HCT116 (cell line): ENCODE data around the gene GRIN2C. TPM values are rescaled to one million over a fixed set of nuclear protein-coding genes. Genes with fewer than 3 reads are reported as not detected.
"Not testable (repeated sequence)": the region's sequence is repeated elsewhere in the genome, so short reads cannot be mapped to it uniquely, and the experiment has no call there.

Experiments
- ATAC-seq: fragments of 200-7000 bp; cut with Tn5 transposase; 2 replicates; pipeline ENCODE4 v1.9.1; 2020; ENCODE audit warnings: mild to moderate bottlenecking, moderate library complexity
- BruUV-seq: library from RNA; stranded (reverse); fragments of 400-500 nt; replicated peaks from 2 replicates; lab custom pipeline; 2021; lab: Mats Ljungman, UMichigan
- CTCF ChIA-PET: fragments of 300-600 bp; sonication (Branson Sonifier 250); formaldehyde crosslinking; loops from one replicate; lab custom pipeline; 2021; ENCODE audit warnings: antibody characterized with exemption; lab: Charles Lee
- POLR2A ChIA-PET: fragments of 300-600, 350-600 bp; sonication (Branson Sonifier 250); formaldehyde crosslinking; loops from one replicate; lab custom pipeline; 2021; ENCODE audit warnings: antibody characterized with exemption; lab: Charles Lee
- RAD21 ChIA-PET, 2 experiments: fragments of 300-600 bp; sonication (Branson Sonifier 250); formaldehyde crosslinking; loops; one replicate each; lab custom pipeline; 2023; ENCODE audit warnings: low total read pairs in 2 of 2; ENCODE audit not compliant: uncharacterized antibody in 2 of 2, unreplicated experiment in 2 of 2, low non-redundant PET in 1 of 2; lab: Charles Lee
- DNase-seq: peaks from one replicate; pipeline ENCODE4 v3.0.0-alpha.2; 2010; ENCODE audit warnings: low read depth, low spot score
- H2AFZ ChIP-seq: fragments of 200-600 bp; shearing (Covaris generic), sonication (generic); 2 replicates; pipeline ENCODE4 v1.6.1; 2017; ENCODE audit warnings: low read depth, mixed run types, mixed read lengths, antibody characterized with exemption, low read length; ENCODE audit not compliant: poor library complexity, severe bottlenecking
- H3K27ac ChIP-seq: 2 replicates; pipeline ENCODE4 v1.5.1; 2012; ENCODE audit warnings: low read depth, low read length
- H3K27me3 ChIP-seq: fragments of 200-600 bp; sonication (generic); 2 replicates; pipeline ENCODE4 v1.6.1; 2016; ENCODE audit warnings: mixed run types, low read length, mixed read lengths; ENCODE audit not compliant: insufficient read depth
- H3K36me3 ChIP-seq, 2 experiments: fragments of 200-500 bp in 1 of 2; fragments of 200-600 bp in 1 of 2; sonication (Bioruptor generic) in 1 of 2; sonication (generic) in 1 of 2; 2 replicates each; pipeline versions ENCODE4 v1.5.1 to v1.6.1; 2014 to 2016; ENCODE audit warnings: low read length in 2 of 2, inconsistent platforms in 1 of 2, mixed read lengths in 1 of 2, mixed run types in 1 of 2; ENCODE audit not compliant: insufficient read depth in 2 of 2, control insufficient read depth in 1 of 2
- H3K4me1 ChIP-seq, 2 experiments: fragments of 200-600 bp in 1 of 2; sonication (generic) in 1 of 2; 2 replicates each; pipeline versions ENCODE4 v1.5.1 to v1.6.1; 2012 to 2017; ENCODE audit warnings: low read length in 2 of 2, inconsistent platforms in 1 of 2, mild to moderate bottlenecking in 1 of 2, mixed read lengths in 1 of 2, mixed run types in 1 of 2, moderate library complexity in 1 of 2; ENCODE audit not compliant: insufficient read depth in 2 of 2, control insufficient read depth in 1 of 2
- H3K4me2 ChIP-seq: fragments of 200-600 bp; sonication (generic); 2 replicates; pipeline ENCODE4 v1.6.1; 2017; ENCODE audit warnings: mixed run types, low read length, mixed read lengths
- H3K4me3 ChIP-seq, 2 experiments: fragments of 200-600 bp in 1 of 2; sonication (generic) in 1 of 2; replicated peaks in 1 of 2; 2 replicates each; pipeline ENCODE4 v1.5.1; 2011 to 2016; ENCODE audit warnings: low read length in 2 of 2, control low read depth in 1 of 2, low read depth in 1 of 2, mild to moderate bottlenecking in 1 of 2, mixed read lengths in 1 of 2, mixed run types in 1 of 2
- H3K79me2 ChIP-seq: fragments of 200-600 bp; sonication (generic); 2 replicates; pipeline ENCODE4 v1.6.1; 2017; ENCODE audit warnings: mild to moderate bottlenecking, mixed run types, low read length, moderate library complexity, mixed read lengths; ENCODE audit not compliant: insufficient read depth
- H3K9ac ChIP-seq: fragments of 200-600 bp; sonication (generic); 2 replicates; pipeline ENCODE4 v1.6.1; 2016; ENCODE audit warnings: low read length, mixed read lengths
- H3K9me2 ChIP-seq: fragments of 200-600 bp; sonication (generic), shearing (Covaris generic); 2 replicates; pipeline ENCODE4 v1.6.1; 2017; ENCODE audit warnings: mixed run types, mild to moderate bottlenecking, moderate library complexity; ENCODE audit not compliant: insufficient read depth
- H3K9me3 ChIP-seq, 2 experiments: fragments of 200-500 bp in 1 of 2; fragments of 200-600 bp in 1 of 2; sonication (Bioruptor generic) in 1 of 2; sonication (generic) in 1 of 2; 2 replicates each; pipeline ENCODE4 v1.6.1; 2014 to 2017; ENCODE audit warnings: low read length in 2 of 2, mixed read lengths in 2 of 2, inconsistent platforms in 1 of 2, low read depth in 1 of 2, mild to moderate bottlenecking in 1 of 2, mixed run types in 1 of 2, moderate library complexity in 1 of 2; ENCODE audit not compliant: control insufficient read depth in 1 of 2, insufficient read depth in 1 of 2
- H4K20me1 ChIP-seq: fragments of 200-600 bp; sonication (generic), shearing (Covaris generic); 2 replicates; pipeline ENCODE4 v1.6.1; 2017; ENCODE audit warnings: mixed run types, mild to moderate bottlenecking, moderate library complexity; ENCODE audit not compliant: insufficient read depth
- CBX3 ChIP-seq: IDR thresholded peaks from 2 replicates; pipeline ENCODE4 v1.6.1; 2012; ENCODE audit warnings: low read depth
- CEBPB ChIP-seq: IDR thresholded peaks from 2 replicates; pipeline ENCODE4 v1.6.1; 2012; ENCODE audit warnings: low read depth
- EGR1 ChIP-seq: IDR thresholded peaks from 2 replicates; pipeline ENCODE4 v1.6.1; 2012; ENCODE audit warnings: low read depth
- EZH2 ChIP-seq: fragments of 200-600 bp; sonication (generic); IDR thresholded peaks from 2 replicates; pipeline ENCODE4 v1.6.1; 2017; ENCODE audit warnings: antibody characterized with exemption, mixed run types
- POLR2AphosphoS5 ChIP-seq: IDR thresholded peaks from 2 replicates; pipeline ENCODE4 v1.6.1; 2011; ENCODE audit warnings: mild to moderate bottlenecking, low read depth, low read length, moderate library complexity
- RAD21 ChIP-seq: IDR thresholded peaks from 2 replicates; pipeline ENCODE4 v1.6.1; 2012; ENCODE audit warnings: low read depth, mild to moderate bottlenecking
- SP1 ChIP-seq: IDR thresholded peaks from 2 replicates; pipeline ENCODE4 v1.6.1; 2012; ENCODE audit warnings: low read depth
- ZFX ChIP-seq: fragments of 450-650 bp; IDR thresholded peaks from 2 replicates; pipeline ENCODE4 v1.6.1; 2017
- intact Hi-C: fragments of 100-400 bp; cut with micrococcal nuclease; formaldehyde crosslinking; loops from 2 replicates; pipeline ENCODE4 v1.10.0; 2022
- total RNA-seq: library from RNA; stranded (reverse); gene quantifications from one replicate; pipeline ENCODE4 v1.2.1, GENCODE V29; 2021; ENCODE audit not compliant: unreplicated experiment
- TF ChIP-seq, protein P1 (sequence below): IDR thresholded peaks from 2 replicates; pipeline ENCODE4 v1.6.1; 2012

GRIN2C gene
- total RNA-seq, 1 experiment from 2014 or later: 2.2 TPM

DNA sequence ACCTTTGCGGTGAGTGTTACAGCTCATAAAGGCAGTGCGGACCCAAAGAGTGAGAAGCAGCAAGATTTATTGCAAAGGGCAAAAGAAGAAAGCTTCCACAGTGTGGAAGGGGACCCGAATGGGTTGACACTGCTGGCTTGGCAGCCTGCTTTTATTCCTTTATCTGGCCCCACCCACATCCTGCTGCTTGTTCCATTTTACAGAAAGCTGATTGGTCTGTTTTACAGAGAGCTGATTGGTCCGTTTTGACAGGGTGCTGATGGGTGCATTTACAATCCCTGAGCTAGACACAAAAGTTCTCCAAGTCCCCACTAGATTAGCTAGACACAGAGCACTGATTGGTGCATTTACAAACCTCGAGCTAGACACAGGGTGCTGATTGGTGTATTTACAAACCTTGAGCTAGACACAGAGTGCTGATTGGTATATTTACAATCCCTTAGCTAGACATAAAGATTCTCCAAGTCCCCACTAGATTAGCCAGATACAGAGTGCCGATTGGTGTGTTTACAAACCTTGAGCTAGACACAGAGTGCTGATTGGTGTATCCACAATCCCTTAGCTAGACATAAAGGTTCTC is 46.6 kb upstream of the GRIN2C start:
- ChIA-PET CTCF (interaction anchor here (1.0 kb wide), 1 partner anchor 52 kb away, joined by 3 read pairs; no protein-coding TSS in a partner anchor), POLR2A (interaction anchor here (1.3 to 2.3 kb wide), 5 partner anchors 8 to 218 kb away, joined by 3 to 15 read pairs (median 6); partner anchors contain the start of gene FDXR), RAD21 (interaction anchor here in 1 of 2 experiments (0.7 kb wide), 1 partner anchor 31 kb away, joined by 3 read pairs; no protein-coding TSS in a partner anchor)
- H3K79me2 ChIP-seq, H3K4me3 ChIP-seq, BruUV-seq, H3K9me2 ChIP-seq, H4K20me1 ChIP-seq, H3K9me3 ChIP-seq, H3K36me3 ChIP-seq, H3K27me3 ChIP-seq, H3K9ac ChIP-seq, intact Hi-C loops, H2AFZ ChIP-seq: not testable (repeated sequence)
- DNase-seq: peak; percentile 48
- peak; percentile 19; the same call in 1 of the 2 replicates for ATAC-seq
- Histone ChIP-seq H3K4me2 (0 out of 2 replicates have a peak overlapping the region, but pooled peaks have one; percentile 6), H3K4me1 (peaks cover 3 to 30% of the 10 kb centered on the region in 2 experiments), H3K27ac (peak overlapping the region; percentile 29; the same call in 1 of the 2 replicates)
- peak; percentile 72 for TF ChIP-seq SP1
- TF ChIP-seq POLR2AphosphoS5: peak; percentile 24; the same call in 1 of the 2 replicates

GRCh38 chr17:74904687-74905409 is 45.2 kb upstream of the GRIN2C start:
- Histone ChIP-seq H3K4me3 (no peak overlapping the region), H3K27ac (no peak overlapping the region), H3K9me3 (no peaks in the 10 kb centered on the region), H3K4me2 (no peak overlapping the region), H3K4me1 (peaks cover 3 to 30% of the 10 kb centered on the region in 2 experiments), H3K9ac (no peak overlapping the region), H2AFZ (no peak overlapping the region)
- RAD21 ChIA-PET: no interaction called here
- CTCF ChIA-PET: no interaction called here
- 0 out of 2 replicates have a peak, but pooled peaks have one; percentile 32 for ATAC-seq
- no peak for TF ChIP-seq CBX3
- no peak for TF ChIP-seq RAD21
- TF ChIP-seq ZFX: no peak
- TF ChIP-seq CEBPB: no peak
- no peak for TF ChIP-seq EZH2
- no peak for TF ChIP-seq EGR1
- TF ChIP-seq, protein P1, sequence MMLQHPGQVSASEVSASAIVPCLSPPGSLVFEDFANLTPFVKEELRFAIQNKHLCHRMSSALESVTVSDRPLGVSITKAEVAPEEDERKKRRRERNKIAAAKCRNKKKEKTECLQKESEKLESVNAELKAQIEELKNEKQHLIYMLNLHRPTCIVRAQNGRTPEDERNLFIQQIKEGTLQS: no peak
- TF ChIP-seq, all 23 proteins: peak for 0
- Histone ChIP-seq H3K9me2 (no peaks in the 10 kb centered on the region), H3K27me3 (no peaks in the 10 kb centered on the region), H3K36me3 (no peaks in the 10 kb centered on the region), H3K79me2 (no peaks in the 10 kb centered on the region), H4K20me1 (no peaks in the 10 kb centered on the region)
- intact Hi-C loops: no loop called here
- no peak for DNase-seq
- POLR2A ChIA-PET: interaction anchor here (2.0 to 2.3 kb wide), 2 partner anchors 9 to 32 kb away, joined by 6 to 15 read pairs; partner anchors contain the start of gene FDXR
- BruUV-seq: no TSS peak
